ENCODE measurements around the gene IDI2.

IDI2 gene

DNA sequence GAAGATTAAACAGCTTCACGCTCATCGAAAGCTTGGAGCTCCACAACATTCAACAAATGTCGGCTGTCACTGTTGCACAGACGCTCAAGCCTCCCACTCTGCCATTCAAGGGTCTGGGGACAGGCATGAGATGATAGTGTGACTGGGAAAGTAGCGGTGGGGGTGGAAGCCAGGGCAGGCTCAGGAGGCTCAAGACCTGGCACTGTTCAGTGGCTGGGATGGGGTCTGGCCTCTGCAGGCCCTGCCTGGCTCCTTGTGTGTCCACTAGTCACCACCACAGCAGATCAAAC lies 50.9 kb downstream of the IDI2 start:
- Histone ChIP-seq H2AFZ (ENCODE audit: low read depth, low read length) (no peak overlapping the region), H3K4me1 (ENCODE audit: insufficient read depth, low read length) (no peaks in the 10 kb centered on the region), H3K4me2 (ENCODE audit: insufficient read depth, low read length) (no peak overlapping the region), H3K79me2 (ENCODE audit: insufficient read depth, low read length) (no peaks in the 10 kb centered on the region), H3K27ac (ENCODE audit: low read length) (no peak overlapping the region), H3K9me3 (ENCODE audit: insufficient read depth, low read length, severe bottlenecking) (peaks cover 9% of the 10 kb centered on the region), H3K4me3 (ENCODE audit: low read depth in 1 of 2, low read length in 2 of 2) (no peak overlapping the region), H3K36me3 (ENCODE audit: insufficient read depth, low read length) (no peaks in the 10 kb centered on the region), H3K27me3 (ENCODE audit: insufficient read depth, low read length, poor library complexity) (no peaks in the 10 kb centered on the region), H4K20me1 (ENCODE audit: insufficient read depth, low read length) (no peaks in the 10 kb centered on the region), H3K9ac (ENCODE audit: low read depth, low read length) (no peak overlapping the region)
- no peak for ATAC-seq (ENCODE audit: insufficient read depth, low read depth)
- TF ChIP-seq, protein P1, sequence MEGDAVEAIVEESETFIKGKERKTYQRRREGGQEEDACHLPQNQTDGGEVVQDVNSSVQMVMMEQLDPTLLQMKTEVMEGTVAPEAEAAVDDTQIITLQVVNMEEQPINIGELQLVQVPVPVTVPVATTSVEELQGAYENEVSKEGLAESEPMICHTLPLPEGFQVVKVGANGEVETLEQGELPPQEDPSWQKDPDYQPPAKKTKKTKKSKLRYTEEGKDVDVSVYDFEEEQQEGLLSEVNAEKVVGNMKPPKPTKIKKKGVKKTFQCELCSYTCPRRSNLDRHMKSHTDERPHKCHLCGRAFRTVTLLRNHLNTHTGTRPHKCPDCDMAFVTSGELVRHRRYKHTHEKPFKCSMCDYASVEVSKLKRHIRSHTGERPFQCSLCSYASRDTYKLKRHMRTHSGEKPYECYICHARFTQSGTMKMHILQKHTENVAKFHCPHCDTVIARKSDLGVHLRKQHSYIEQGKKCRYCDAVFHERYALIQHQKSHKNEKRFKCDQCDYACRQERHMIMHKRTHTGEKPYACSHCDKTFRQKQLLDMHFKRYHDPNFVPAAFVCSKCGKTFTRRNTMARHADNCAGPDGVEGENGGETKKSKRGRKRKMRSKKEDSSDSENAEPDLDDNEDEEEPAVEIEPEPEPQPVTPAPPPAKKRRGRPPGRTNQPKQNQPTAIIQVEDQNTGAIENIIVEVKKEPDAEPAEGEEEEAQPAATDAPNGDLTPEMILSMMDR (IDR thresholded peaks at IDR 0.05; ENCODE audit: borderline replicate concordance, extremely low read depth, low read length, poor library complexity, severe bottlenecking) = no peak
- no peak for TF ChIP-seq EZH2 (IDR thresholded peaks at IDR 0.05; ENCODE audit: borderline replicate concordance, low read depth, low read length, severe bottlenecking)
- DNase-seq = no peak

DNA sequence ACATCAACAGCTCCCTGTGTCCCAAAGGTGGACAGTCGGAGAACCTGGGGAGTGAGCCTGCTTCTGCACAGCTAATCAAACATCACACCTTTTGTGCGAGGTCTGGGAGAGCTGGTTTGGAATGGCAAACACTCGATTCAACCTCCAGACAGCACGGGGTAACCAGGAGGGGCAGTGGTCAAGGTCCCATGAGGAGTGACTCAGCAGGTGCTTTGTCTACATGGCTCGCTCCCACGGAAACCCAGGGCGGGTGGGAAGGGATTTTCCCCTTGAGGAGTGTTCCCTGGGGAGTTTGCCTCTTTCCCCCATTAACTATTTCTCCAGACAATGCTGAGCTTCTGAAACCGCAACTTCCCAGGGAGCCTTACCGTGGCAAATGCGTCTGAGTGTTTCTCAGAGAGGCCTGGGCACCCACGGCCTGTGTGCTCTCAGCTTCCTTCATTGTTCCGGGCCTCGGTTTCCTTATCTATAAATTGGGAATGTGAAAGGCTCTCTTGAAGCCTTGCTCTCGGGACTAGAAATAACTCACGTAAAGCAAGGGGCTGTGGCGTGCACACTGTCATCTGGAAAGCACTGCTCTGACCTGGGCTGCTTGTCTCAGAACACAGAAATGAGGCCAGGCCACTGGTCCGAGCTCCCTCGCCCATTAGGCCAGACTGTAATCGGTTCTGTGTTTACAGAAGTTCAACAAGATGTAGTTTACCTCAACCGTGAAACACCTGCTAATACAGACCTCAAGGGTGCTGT lies 51.4 kb downstream of the IDI2 start:
- no peaks in the 10 kb centered on the region for H3K79me2 ChIP-seq (ENCODE audit: insufficient read depth, low read length)
- TF ChIP-seq, protein P1 (IDR thresholded peaks at IDR 0.05; ENCODE audit: borderline replicate concordance, extremely low read depth, low read length, poor library complexity, severe bottlenecking) = no peak
- no peak overlapping the region for H3K27ac ChIP-seq (ENCODE audit: low read length)
- H4K20me1 ChIP-seq (ENCODE audit: insufficient read depth, low read length) = no peaks in the 10 kb centered on the region
- H2AFZ ChIP-seq (ENCODE audit: low read depth, low read length) = no peak overlapping the region
- H3K36me3 ChIP-seq (ENCODE audit: insufficient read depth, low read length) = no peaks in the 10 kb centered on the region
- peaks cover 6% of the 10 kb centered on the region for H3K9me3 ChIP-seq (ENCODE audit: insufficient read depth, low read length, severe bottlenecking)
- no peak for ATAC-seq (ENCODE audit: insufficient read depth, low read depth)
- H3K27me3 ChIP-seq (ENCODE audit: insufficient read depth, low read length, poor library complexity) = no peaks in the 10 kb centered on the region
- DNase-seq = no peak
- H3K4me3 ChIP-seq (ENCODE audit: low read depth in 1 of 2, low read length in 2 of 2) = no peak overlapping the region
- no peak overlapping the region for H3K4me2 ChIP-seq (ENCODE audit: insufficient read depth, low read length)
- H3K9ac ChIP-seq (ENCODE audit: low read depth, low read length) = no peak overlapping the region
- no peaks in the 10 kb centered on the region for H3K4me1 ChIP-seq (ENCODE audit: insufficient read depth, low read length)

DNA sequence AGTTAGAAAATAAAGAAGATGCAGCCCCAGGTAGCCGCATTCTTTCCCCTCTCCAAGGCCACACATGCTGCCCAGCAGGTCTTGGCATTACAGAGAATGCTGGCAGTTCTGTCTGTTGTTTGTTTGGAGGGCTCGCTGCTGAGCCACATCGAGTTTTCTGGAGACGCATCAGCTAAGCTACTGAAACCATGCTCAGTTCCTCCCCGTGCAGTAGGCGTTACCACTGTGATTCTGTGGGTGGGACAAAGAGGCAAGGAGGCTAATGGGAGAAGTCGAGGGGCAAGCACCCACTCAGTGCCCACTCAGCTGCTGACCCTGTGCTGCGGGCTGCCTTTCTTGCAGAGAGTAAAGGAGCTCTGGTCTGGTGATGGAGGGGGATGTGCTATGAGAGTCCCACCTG lies 52.9 kb downstream of the IDI2 start:
- no peak overlapping the region for H3K4me3 ChIP-seq (ENCODE audit: low read depth in 1 of 2, low read length in 2 of 2)
- no peak overlapping the region for H3K4me2 ChIP-seq (ENCODE audit: insufficient read depth, low read length)
- ATAC-seq (ENCODE audit: insufficient read depth, low read depth) (no peak), DNase-seq (no peak)
- H2AFZ ChIP-seq (ENCODE audit: low read depth, low read length) = no peak overlapping the region
- no peak overlapping the region for H3K9ac ChIP-seq (ENCODE audit: low read depth, low read length)
- no peaks in the 10 kb centered on the region for H3K4me1 ChIP-seq (ENCODE audit: insufficient read depth, low read length)
- H3K79me2 ChIP-seq (ENCODE audit: insufficient read depth, low read length) = no peaks in the 10 kb centered on the region
- H3K9me3 ChIP-seq (ENCODE audit: insufficient read depth, low read length, severe bottlenecking) = no peaks in the 10 kb centered on the region
- no peaks in the 10 kb centered on the region for H4K20me1 ChIP-seq (ENCODE audit: insufficient read depth, low read length)
- no peaks in the 10 kb centered on the region for H3K27me3 ChIP-seq (ENCODE audit: insufficient read depth, low read length, poor library complexity)
- H3K36me3 ChIP-seq (ENCODE audit: insufficient read depth, low read length) = no peaks in the 10 kb centered on the region
- no peak overlapping the region for H3K27ac ChIP-seq (ENCODE audit: low read length)
- TF ChIP-seq EZH2 (IDR thresholded peaks at IDR 0.05; ENCODE audit: borderline replicate concordance, low read depth, low read length, severe bottlenecking) = no peak
- TF ChIP-seq, protein P1 (IDR thresholded peaks at IDR 0.05; ENCODE audit: borderline replicate concordance, extremely low read depth, low read length, poor library complexity, severe bottlenecking) = no peak

DNA sequence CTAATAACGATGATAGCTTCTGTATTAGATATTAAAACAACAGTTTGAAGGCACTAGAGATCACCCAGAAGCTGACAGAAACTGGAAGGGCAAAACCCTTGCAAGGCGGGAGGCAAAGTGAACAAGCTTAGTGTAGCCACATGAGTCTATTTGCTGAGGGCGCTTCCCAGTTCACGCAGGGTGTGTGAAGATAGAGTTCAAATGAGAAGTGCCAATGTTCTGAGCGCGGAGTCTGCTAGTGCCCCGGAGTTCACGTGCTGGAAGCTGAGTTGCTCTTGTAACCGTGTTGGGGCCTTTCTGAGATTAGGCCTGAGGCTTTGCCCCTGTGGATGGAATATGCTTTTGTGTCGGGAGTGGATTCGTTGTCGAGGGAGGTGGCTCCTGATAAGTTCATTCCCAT lies 54.0 kb downstream of the IDI2 start:
- no peaks in the 10 kb centered on the region for H3K4me1 ChIP-seq (ENCODE audit: insufficient read depth, low read length)
- H2AFZ ChIP-seq (ENCODE audit: low read depth, low read length) = no peak overlapping the region
- H3K9ac ChIP-seq (ENCODE audit: low read depth, low read length) = no peak overlapping the region
- H3K79me2 ChIP-seq (ENCODE audit: insufficient read depth, low read length) = no peaks in the 10 kb centered on the region
- no peak overlapping the region for H3K27ac ChIP-seq (ENCODE audit: low read length)
- no peak for DNase-seq
- no peaks in the 10 kb centered on the region for H3K27me3 ChIP-seq (ENCODE audit: insufficient read depth, low read length, poor library complexity)
- H3K4me2 ChIP-seq (ENCODE audit: insufficient read depth, low read length) = no peak overlapping the region
- TF ChIP-seq EZH2 (IDR thresholded peaks at IDR 0.05; ENCODE audit: borderline replicate concordance, low read depth, low read length, severe bottlenecking) = no peak
- TF ChIP-seq, protein P1 (IDR thresholded peaks at IDR 0.05; ENCODE audit: borderline replicate concordance, extremely low read depth, low read length, poor library complexity, severe bottlenecking) = no peak
- no peaks in the 10 kb centered on the region for H3K36me3 ChIP-seq (ENCODE audit: insufficient read depth, low read length)
- no peak for ATAC-seq (ENCODE audit: insufficient read depth, low read depth)
- no peaks in the 10 kb centered on the region for H3K9me3 ChIP-seq (ENCODE audit: insufficient read depth, low read length, severe bottlenecking)
- H4K20me1 ChIP-seq (ENCODE audit: insufficient read depth, low read length) = no peaks in the 10 kb centered on the region
- H3K4me3 ChIP-seq (ENCODE audit: low read depth in 1 of 2, low read length in 2 of 2) = no peak overlapping the region

Data from DND-41 (cell line).